H1 (cell line): ENCODE results near the gene TBK1. TPM values are rescaled to one million over a fixed set of nuclear protein-coding genes. Genes with fewer than 3 reads are reported as not detected.

Experiments
- CTCF ChIA-PET: fragments of 300-600 bp; sonication (Branson Sonifier 250); formaldehyde crosslinking; loops from one replicate; lab custom pipeline; 2021; ENCODE audit not compliant: partially characterized antibody; lab: Charles Lee
- POLR2A ChIA-PET: fragments of 300-600 bp; sonication (Branson Sonifier 250); formaldehyde crosslinking; loops from one replicate; lab custom pipeline; 2021; ENCODE audit warnings: inconsistent platforms; ENCODE audit not compliant: partially characterized antibody; lab: Charles Lee
- DNase-seq, 2 experiments: peaks; one replicate each; pipeline versions ENCODE4 v3.0.0 to v3.0.0-alpha.2; 2010 to 2022; ENCODE audit warnings: low spot score in 2 of 2, low read depth in 1 of 2, mixed read lengths in 1 of 2
- FAIRE-seq: peaks from 2 replicates; lab custom pipeline; 2011; peaks lifted over from hg19 to GRCh38; lab: Jason Lieb, UNC
- H2AFZ ChIP-seq: 2 replicates; pipeline ENCODE4 v1.8.1; 2012; ENCODE audit warnings: low read length, inconsistent platforms
- H2AK5ac ChIP-seq: 2 replicates; pipeline ENCODE4 v1.6.1; 2013; ENCODE audit warnings: low read depth, low read length
- H2BK120ac ChIP-seq: replicated peaks from 2 replicates; pipeline ENCODE3; 2013; ENCODE audit warnings: low read depth, low read length, inconsistent platforms
- H2BK12ac ChIP-seq: 2 replicates; pipeline ENCODE4 v1.6.1; 2013; ENCODE audit warnings: low read depth, low read length
- H2BK15ac ChIP-seq: 2 replicates; pipeline ENCODE4 v1.6.1; 2013; ENCODE audit warnings: low read length
- H2BK20ac ChIP-seq: 2 replicates; pipeline ENCODE4 v1.6.1; 2013; ENCODE audit warnings: low read length
- H2BK5ac ChIP-seq: 2 replicates; pipeline ENCODE4 v1.6.1; 2013; ENCODE audit warnings: low read depth, low read length
- H3K14ac ChIP-seq: 2 replicates; pipeline ENCODE4 v1.6.1; 2013; ENCODE audit warnings: inconsistent platforms; ENCODE audit not compliant: insufficient read length
- H3K18ac ChIP-seq: 2 replicates; pipeline ENCODE4 v1.6.1; 2013; ENCODE audit warnings: low read length; ENCODE audit errors: extremely low read depth
- H3K23ac ChIP-seq: 2 replicates; pipeline ENCODE4 v1.6.1; 2013; ENCODE audit warnings: inconsistent platforms; ENCODE audit not compliant: insufficient read length
- H3K23me2 ChIP-seq: 2 replicates; pipeline ENCODE4 v1.6.1; 2013; ENCODE audit warnings: low read depth, low read length
- H3K27ac ChIP-seq: 2 replicates; pipeline ENCODE4 v1.6.1; 2011; ENCODE audit warnings: low read depth, low read length, inconsistent platforms
- H3K27me3 ChIP-seq, 4 experiments: replicated peaks in 1 of 4; 1 replicate in 1 of 4; 2 replicates in 3 of 4; pipeline versions ENCODE4 v1.6.1 to v1.8.1; 2011 to 2013; ENCODE audit warnings: low read length in 3 of 4, mild to moderate bottlenecking in 3 of 4, inconsistent platforms in 2 of 4, mixed read lengths in 2 of 4, moderate library complexity in 1 of 4; ENCODE audit not compliant: control insufficient read depth in 3 of 4, insufficient read depth in 3 of 4; ENCODE audit errors: extremely low read depth in 1 of 4
- H3K36me3 ChIP-seq, 4 experiments: 2 replicates each; pipeline versions ENCODE4 v1.6.1 to v1.8.1; 2011 to 2013; ENCODE audit warnings: mild to moderate bottlenecking in 4 of 4, low read length in 3 of 4, moderate library complexity in 2 of 4, control low read depth in 1 of 4, inconsistent platforms in 1 of 4; ENCODE audit not compliant: insufficient read depth in 4 of 4, control insufficient read depth in 2 of 4
- H3K4ac ChIP-seq: replicated peaks from 2 replicates; pipeline ENCODE3; 2013; ENCODE audit warnings: low read length, low read depth, mixed read lengths, inconsistent platforms; ENCODE audit not compliant: insufficient read length
- H3K4me1 ChIP-seq, 4 experiments: replicated peaks in 1 of 4; 1 replicate in 1 of 4; 2 replicates in 3 of 4; pipeline versions ENCODE4 v1.6.1 to v1.8.1; 2011 to 2013; ENCODE audit warnings: low read length in 3 of 4, inconsistent platforms in 2 of 4, mixed read lengths in 1 of 4; ENCODE audit not compliant: insufficient read depth in 4 of 4, control insufficient read depth in 3 of 4
- H3K4me2 ChIP-seq, 2 experiments: 2 replicates each; pipeline versions ENCODE4 v1.6.1 to v1.8.1; 2011 to 2013; ENCODE audit warnings: low read depth in 2 of 2, low read length in 2 of 2, control low read depth in 1 of 2, inconsistent platforms in 1 of 2, mild to moderate bottlenecking in 1 of 2; ENCODE audit not compliant: insufficient read depth in 1 of 2
- H3K4me3 ChIP-seq, 4 experiments: fragments of 200-600, 300-600 bp in 1 of 4; sonication (generic), shearing (Covaris generic), sonication (Bioruptor Twin) in 1 of 4; 2 replicates each; pipeline versions ENCODE4 v1.5.1 to v1.8.1; 2011 to 2016; ENCODE audit warnings: low read length in 4 of 4, low read depth in 3 of 4, control low read depth in 2 of 4, inconsistent platforms in 2 of 4, mild to moderate bottlenecking in 2 of 4, mixed read lengths in 1 of 4, moderate library complexity in 1 of 4; ENCODE audit not compliant: insufficient read depth in 2 of 4; ENCODE audit errors: extremely low read depth in 1 of 4
- H3K56ac ChIP-seq: replicated peaks from 2 replicates; pipeline ENCODE3; 2013; ENCODE audit warnings: low read depth, mild to moderate bottlenecking, mixed read lengths, low read length, inconsistent platforms; ENCODE audit not compliant: insufficient read length
- H3K79me1 ChIP-seq: 2 replicates; pipeline ENCODE4 v1.6.1; 2013; ENCODE audit warnings: low read depth, low read length, control low read depth
- H3K79me2 ChIP-seq, 2 experiments: 2 replicates each; pipeline versions ENCODE4 v1.6.1 to v1.8.1; 2012 to 2013; ENCODE audit warnings: low read length in 2 of 2, mild to moderate bottlenecking in 2 of 2, inconsistent platforms in 1 of 2; ENCODE audit not compliant: insufficient read depth in 2 of 2, control insufficient read depth in 1 of 2
- H3K9ac ChIP-seq, 4 experiments: replicated peaks in 1 of 4; 1 replicate in 1 of 4; 2 replicates in 3 of 4; pipeline versions ENCODE4 v1.6.1 to v1.8.1; 2011 to 2013; ENCODE audit warnings: low read depth in 3 of 4, low read length in 3 of 4, control low read depth in 2 of 4, mild to moderate bottlenecking in 2 of 4, moderate library complexity in 2 of 4, inconsistent platforms in 1 of 4; ENCODE audit errors: extremely low read depth in 1 of 4
- H3K9me3 ChIP-seq, 2 experiments: 2 replicates each; pipeline versions ENCODE4 v1.6.1 to v1.8.1; 2012 to 2013; ENCODE audit warnings: mild to moderate bottlenecking in 2 of 2, moderate library complexity in 2 of 2, control low read depth in 1 of 2, inconsistent platforms in 1 of 2, low read depth in 1 of 2, low read length in 1 of 2, mixed read lengths in 1 of 2; ENCODE audit not compliant: insufficient read depth in 2 of 2
- H4K20me1 ChIP-seq, 2 experiments: replicated peaks in 1 of 2; 2 replicates each; pipeline versions ENCODE3 to v1.8.1; 2011 to 2013; ENCODE audit warnings: inconsistent platforms in 2 of 2, low read length in 2 of 2, mild to moderate bottlenecking in 1 of 2; ENCODE audit not compliant: insufficient read depth in 2 of 2, control insufficient read depth in 1 of 2
- H4K5ac ChIP-seq: 2 replicates; pipeline ENCODE4 v1.6.1; 2013; ENCODE audit warnings: low read length, low read depth, mixed read lengths, inconsistent platforms; ENCODE audit not compliant: insufficient read length
- H4K8ac ChIP-seq: 2 replicates; pipeline ENCODE4 v1.8.0; 2013; ENCODE audit warnings: mild to moderate bottlenecking, moderate library complexity, low read length, inconsistent platforms; ENCODE audit not compliant: insufficient read depth; ENCODE audit errors: extremely low read depth
- H4K91ac ChIP-seq: replicated peaks from 2 replicates; pipeline ENCODE3; 2013; ENCODE audit warnings: low read length, mixed read lengths, inconsistent platforms; ENCODE audit not compliant: insufficient read length
- CEBPB ChIP-seq: IDR thresholded peaks from 2 replicates; pipeline ENCODE4 v1.6.1; 2012; ENCODE audit warnings: low read depth, low read length
- JUND ChIP-seq: IDR thresholded peaks from 2 replicates; pipeline ENCODE4 v1.6.1; 2011; ENCODE audit warnings: mild to moderate bottlenecking, improper control_type of control experiment, low read length
- MAX ChIP-seq: IDR thresholded peaks from 2 replicates; pipeline ENCODE4 v1.6.1; 2012; ENCODE audit warnings: inconsistent platforms
- TBP ChIP-seq: IDR thresholded peaks from 2 replicates; pipeline ENCODE4 v1.6.1; 2011; ENCODE audit warnings: low read depth, low read length, improper control_type of control experiment
- ZNF274 ChIP-seq: IDR thresholded peaks from 2 replicates; pipeline ENCODE4 v1.7.0; 2012; ENCODE audit warnings: low read length, borderline replicate concordance; ENCODE audit errors: extremely low read depth
- WGBS, 2 experiments: shearing (Covaris generic) in 1 of 2; methylation state at CpG; one replicate each; pipeline versions ENCODE4 v1.1.6 to v1.1.7; 2013 to 2015; ENCODE audit warnings: low lambda C conversion rate in 2 of 2, mixed read lengths in 2 of 2, inconsistent platforms in 1 of 2, low coverage in 1 of 2, missing lambda C conversion rate in 1 of 2; ENCODE audit not compliant: insufficient replicate concordance in 2 of 2, insufficient coverage in 1 of 2, insufficient read length in 1 of 2; ENCODE audit errors: extremely low coverage in 1 of 2, missing lambda C conversion rate in 1 of 2; 5-methylcytosine and 5-hydroxymethylcytosine counted together
- polyA plus RNA-seq, 7 experiments: library from polyadenylated mRNA; depleted of rRNA in 3 of 7; stranded (reverse) in 5 of 7; unstranded in 2 of 7; fragments of >200 nt in 5 of 7; fragments of 200-250 nt in 2 of 7; gene quantifications; 1 replicate in 5 of 7; 2 replicates in 1 of 7; 4 replicates in 1 of 7; pipeline versions ENCODE4 v1.2.1 to v1.2.3, GENCODE V29; 2011 to 2013; ENCODE audit warnings: missing spikeins in 2 of 7, mixed read lengths in 2 of 7
- total RNA-seq: library from RNA; stranded (reverse); fragmentation: NEBNext Ultra II Directional; extraction: Animal tissue kit (Norgen Biotek cat#: 25700); gene quantifications from 2 replicates; pipeline ENCODE4 v1.2.1, GENCODE V29; 2021

TBK1 gene
- total and polyA plus RNA-seq, 2 of the 8 experiments (the other 6 are each of a cell fraction or from before 2014, with no cell fraction given) = 5.3 to 20.4 TPM

- Histone ChIP-seq H3K14ac (no peak overlapping the region), H4K5ac (no peak overlapping the region), H3K79me1 (no peaks in the 10 kb centered on the region), H3K79me2 (peaks cover 0 to 3% of the 10 kb centered on the region in 2 experiments; a peak in 1 of 4 replicates), H3K27ac (no peak overlapping the region), H2BK120ac (no peak overlapping the region), H3K18ac (no peak overlapping the region), H2BK20ac (no peak overlapping the region), H3K23me2 (no peaks in the 10 kb centered on the region), H3K23ac (no peak overlapping the region), H3K56ac (no peak overlapping the region), H4K8ac (no peak overlapping the region), H2BK12ac (no peak overlapping the region), H3K4me1 (no peaks in the 10 kb centered on the region), H4K91ac (no peak overlapping the region), H3K4me2 (no peak overlapping the region), H3K36me3 (peaks cover 5 to 57% (median 45%) of the 10 kb centered on the region in 4 experiments; a peak in 7 of 8 replicates), H2BK5ac (no peak overlapping the region), H2BK15ac (no peak overlapping the region), H4K20me1 (peaks cover 0 to 4% of the 10 kb centered on the region in 2 experiments), H3K27me3 (no peaks in the 10 kb centered on the region), H3K4me3 (no peak overlapping the region), H2AFZ (no peak overlapping the region), H3K4ac (no peak overlapping the region), H2AK5ac (no peak overlapping the region), H3K9me3 (peaks cover 0 to 4% of the 10 kb centered on the region in 2 experiments; a peak in 2 of 4 replicates), H3K9ac (no peak overlapping the region)
- DNase-seq (no peak), FAIRE-seq (no peak)
- POLR2A ChIA-PET = interaction anchor here (0.6 to 2.9 kb wide), 4 partner anchors 9 to 163 kb away, joined by 3 to 7 read pairs (median 4); partner anchors contain the start of gene TBK1
- CTCF ChIA-PET = interaction anchor here (1.2 to 1.4 kb wide), 2 partner anchors 11 to 214 kb away, joined by 3 to 4 read pairs; no protein-coding TSS in a partner anchor
- 97% methylated on average over 2 of the region's 2 CpGs; no CpG with 5 or more reads in 1 of the 2 experiments for WGBS, 2 experiments
- TF ChIP-seq ZNF274 (no peak), CEBPB (no peak), TBP (no peak), MAX (no peak), JUND (no peak)
These were observed 18.6 kb downstream of the TBK1 start for GRCh38 chr12:64470495-64470894.
